Measurements from ENCODE around the gene LLPH.

Gene LLPH

DNA sequence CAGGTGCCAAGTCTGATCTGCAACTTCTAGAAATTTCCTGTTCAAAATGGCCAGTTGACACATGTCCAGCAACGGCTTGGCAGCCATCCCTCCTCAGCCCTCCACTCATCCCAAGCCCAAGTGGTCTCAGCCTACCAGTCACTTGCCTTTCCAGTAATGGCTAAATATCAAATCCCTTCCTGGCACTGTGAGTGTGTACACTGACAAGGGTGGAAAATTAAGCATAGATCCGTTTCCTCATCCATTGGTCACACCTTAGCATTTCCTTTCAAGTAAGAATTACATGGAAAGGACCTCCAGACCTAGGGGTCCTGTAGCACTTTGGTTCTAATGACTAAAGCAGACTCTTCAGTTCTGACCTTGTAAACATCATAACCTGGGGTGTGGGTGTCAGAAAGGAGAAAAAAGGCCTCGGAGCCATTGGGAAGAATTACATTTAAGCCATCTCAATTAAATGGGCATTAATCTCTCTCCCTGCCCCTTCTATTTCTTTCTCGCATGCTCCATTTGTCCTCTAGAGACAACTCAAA, 15.4 kb downstream of the LLPH start:
- Histone ChIP-seq H3K36me3 (ENCODE audit: insufficient read depth, low read length) (peaks cover 6% of the 10 kb centered on the region; the same call in 1 of the 2 replicates), H4K20me1 (ENCODE audit: insufficient read depth, low read length) (no peaks in the 10 kb centered on the region), H3K4me3 (ENCODE audit: low read depth, low read length, poor library complexity, severe bottlenecking) (no peak overlapping the region), H3K79me2 (ENCODE audit: insufficient read depth, low read length) (no peaks in the 10 kb centered on the region), H3K9ac (ENCODE audit: low read length) (no peak overlapping the region), H3K4me2 (ENCODE audit: low read length) (no peak overlapping the region), H3K9me3 (ENCODE audit: low read length) (no peaks in the 10 kb centered on the region), H3K27me3 (ENCODE audit: insufficient read depth, low read length) (no peaks in the 10 kb centered on the region), H3F3A (ENCODE audit: insufficient read depth, low read length) (no peaks in the 10 kb centered on the region), H3K9me2 (ENCODE audit: low read depth, low read length) (no peaks in the 10 kb centered on the region), H2AFZ (ENCODE audit: low read length) (no peak overlapping the region), H3K4me1 (ENCODE audit: insufficient read depth, low read length, severe bottlenecking) (no peaks in the 10 kb centered on the region), H3K27ac (ENCODE audit: low read depth, low read length, poor library complexity, severe bottlenecking) (no peak overlapping the region)
- TF ChIP-seq EZH2 (IDR thresholded peaks at IDR 0.05; ENCODE audit: borderline replicate concordance, low read length) (no peak), CTCF (IDR thresholded peaks at IDR 0.05; ENCODE audit: low read length) (no peak)

DNA sequence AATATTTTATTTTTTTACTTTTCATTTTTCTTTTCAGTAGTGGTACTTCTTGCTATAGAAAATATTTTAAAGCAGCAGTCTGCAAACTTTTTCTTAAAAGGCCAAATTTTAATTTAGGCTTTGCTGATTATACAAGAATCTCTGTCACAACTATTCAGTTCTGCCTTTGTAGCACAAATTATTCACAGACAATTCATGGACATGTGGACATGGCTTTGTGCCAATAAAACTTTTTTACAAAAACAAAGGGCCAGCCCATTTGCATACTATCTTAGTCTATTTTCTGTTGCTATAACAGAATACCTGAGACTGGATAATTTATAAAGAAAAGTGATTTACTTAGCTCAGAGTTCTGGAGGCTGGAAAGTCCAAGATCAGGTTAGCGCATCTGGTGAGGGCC, 17.1 kb downstream of the LLPH start:
- Histone ChIP-seq H3K27ac (ENCODE audit: low read depth, low read length, poor library complexity, severe bottlenecking) (no peak overlapping the region), H3K9me2 (ENCODE audit: low read depth, low read length) (no peaks in the 10 kb centered on the region)
- no peak for TF ChIP-seq EZH2 (IDR thresholded peaks at IDR 0.05; ENCODE audit: borderline replicate concordance, low read length)

GRCh38 chr12:66111605-66112004, 18.9 kb downstream of the LLPH start:
- H3K4me3 ChIP-seq (ENCODE audit: low read depth, low read length, poor library complexity, severe bottlenecking), result no peak overlapping the region
- no peaks in the 10 kb centered on the region for H3K36me3 ChIP-seq (ENCODE audit: insufficient read depth, low read length)
- no peak overlapping the region for H2AFZ ChIP-seq (ENCODE audit: low read length)
- no peaks in the 10 kb centered on the region for H3K4me1 ChIP-seq (ENCODE audit: insufficient read depth, low read length, severe bottlenecking)
- H3K79me2 ChIP-seq (ENCODE audit: insufficient read depth, low read length), result no peaks in the 10 kb centered on the region
- no peak overlapping the region for H3K27ac ChIP-seq (ENCODE audit: low read depth, low read length, poor library complexity, severe bottlenecking)
- no peaks in the 10 kb centered on the region for H3F3A ChIP-seq (ENCODE audit: insufficient read depth, low read length)
- no peaks in the 10 kb centered on the region for H3K9me3 ChIP-seq (ENCODE audit: low read length)
- no peak for TF ChIP-seq EZH2 (IDR thresholded peaks at IDR 0.05; ENCODE audit: borderline replicate concordance, low read length)
- TF ChIP-seq CTCF (IDR thresholded peaks at IDR 0.05; ENCODE audit: low read length), result no peak
- no peak overlapping the region for H3K9ac ChIP-seq (ENCODE audit: low read length)
- no peaks in the 10 kb centered on the region for H3K27me3 ChIP-seq (ENCODE audit: insufficient read depth, low read length)
- no peaks in the 10 kb centered on the region for H4K20me1 ChIP-seq (ENCODE audit: insufficient read depth, low read length)
- no peaks in the 10 kb centered on the region for H3K9me2 ChIP-seq (ENCODE audit: low read depth, low read length)
- H3K4me2 ChIP-seq (ENCODE audit: low read length), result no peak overlapping the region

More for the DNA sequence above, 17.1 kb downstream of the LLPH start:
- Histone ChIP-seq H3K4me1 (ENCODE audit: insufficient read depth, low read length, severe bottlenecking) (no peaks in the 10 kb centered on the region), H3K36me3 (ENCODE audit: insufficient read depth, low read length) (no peaks in the 10 kb centered on the region), H4K20me1 (ENCODE audit: insufficient read depth, low read length) (no peaks in the 10 kb centered on the region), H2AFZ (ENCODE audit: low read length) (no peak overlapping the region), H3K4me3 (ENCODE audit: low read depth, low read length, poor library complexity, severe bottlenecking) (no peak overlapping the region), H3K79me2 (ENCODE audit: insufficient read depth, low read length) (no peaks in the 10 kb centered on the region), H3K4me2 (ENCODE audit: low read length) (no peak overlapping the region), H3K9ac (ENCODE audit: low read length) (no peak overlapping the region), H3K9me3 (ENCODE audit: low read length) (no peaks in the 10 kb centered on the region), H3F3A (ENCODE audit: insufficient read depth, low read length) (no peaks in the 10 kb centered on the region), H3K27me3 (ENCODE audit: insufficient read depth, low read length) (no peaks in the 10 kb centered on the region)

- no peak overlapping the region for H3K27ac ChIP-seq (ENCODE audit: low read depth, low read length, poor library complexity, severe bottlenecking)
- no peak overlapping the region for H2AFZ ChIP-seq (ENCODE audit: low read length)
- H3K27me3 ChIP-seq (ENCODE audit: insufficient read depth, low read length), result no peaks in the 10 kb centered on the region
- TF ChIP-seq EZH2 (IDR thresholded peaks at IDR 0.05; ENCODE audit: borderline replicate concordance, low read length) (no peak), CTCF (IDR thresholded peaks at IDR 0.05; ENCODE audit: low read length) (no peak)
- H3F3A ChIP-seq (ENCODE audit: insufficient read depth, low read length), result no peaks in the 10 kb centered on the region
- H3K4me2 ChIP-seq (ENCODE audit: low read length), result no peak overlapping the region
- H3K4me3 ChIP-seq (ENCODE audit: low read depth, low read length, poor library complexity, severe bottlenecking), result no peak overlapping the region
- no peak overlapping the region for H3K9ac ChIP-seq (ENCODE audit: low read length)
- no peaks in the 10 kb centered on the region for H4K20me1 ChIP-seq (ENCODE audit: insufficient read depth, low read length)
- no peaks in the 10 kb centered on the region for H3K36me3 ChIP-seq (ENCODE audit: insufficient read depth, low read length)
- H3K9me3 ChIP-seq (ENCODE audit: low read length), result no peaks in the 10 kb centered on the region
- no peaks in the 10 kb centered on the region for H3K79me2 ChIP-seq (ENCODE audit: insufficient read depth, low read length)
- no peaks in the 10 kb centered on the region for H3K4me1 ChIP-seq (ENCODE audit: insufficient read depth, low read length, severe bottlenecking)
- H3K9me2 ChIP-seq (ENCODE audit: low read depth, low read length), result no peaks in the 10 kb centered on the region
These were observed 21.5 kb downstream of the LLPH start for GRCh38 chr12:66109056-66109455.

All from OCI-LY1 (cell line).